ENCODE data around the gene FBXO44. TPM values are rescaled to one million over a fixed set of nuclear protein-coding genes. Genes with fewer than 3 reads are reported as not detected.

Gene FBXO44
- total RNA-seq, 1 experiment from 2014 or later, result 24.5 TPM

DNA sequence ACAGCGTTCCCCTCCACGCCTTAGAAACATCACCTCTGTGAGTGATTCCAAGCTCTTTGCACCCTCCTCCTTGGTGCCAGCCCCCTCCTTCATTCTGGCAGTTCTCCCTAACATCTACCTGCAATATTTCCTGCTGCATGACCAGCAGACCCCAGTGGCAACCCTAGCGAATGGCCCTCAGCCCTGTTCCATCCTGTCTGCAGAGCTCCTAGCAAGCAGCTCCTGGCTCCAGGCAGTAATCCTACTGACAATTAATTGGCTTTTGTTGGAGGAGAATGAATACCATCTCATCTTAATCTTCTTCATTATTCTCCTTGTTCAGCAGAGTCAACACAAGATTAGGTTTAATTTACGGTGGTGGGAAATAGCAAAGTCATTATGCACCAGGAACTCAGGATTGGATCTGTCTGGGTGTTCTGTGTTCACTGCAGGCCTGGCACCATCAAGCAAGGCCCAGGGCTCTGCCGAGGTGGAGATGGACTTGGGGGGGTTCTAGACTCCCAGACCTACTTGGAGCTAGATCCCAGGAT lies 12.8 kb upstream of the FBXO44 start:
- H2AFZ ChIP-seq (ENCODE audit: low read length), result no peak overlapping the region
- H2BK15ac ChIP-seq (ENCODE audit: low read depth, low read length), result no peak overlapping the region
- H3K27ac ChIP-seq (ENCODE audit: insufficient read length, low read depth, low read length), result no peak overlapping the region
- no peak overlapping the region for H3K18ac ChIP-seq (ENCODE audit: insufficient read length, low read depth, low read length)
- H3K9me3 ChIP-seq (ENCODE audit: control insufficient read depth, low read depth, low read length), result no peaks in the 10 kb centered on the region
- H3K36me3 Mint-ChIP-seq (ENCODE audit: insufficient read depth in 1 of 3, low read depth in 3 of 3), result no peaks in the 10 kb centered on the region
- no peaks in the 10 kb centered on the region; a peak in 1 of 5 replicates for H3K9me3 Mint-ChIP-seq
- no peaks in the 10 kb centered on the region for H4K20me1 ChIP-seq (ENCODE audit: control insufficient read depth, insufficient read depth, insufficient read length)
- H3K27me3 Mint-ChIP-seq (ENCODE audit: low read depth), result peaks cover 5% of the 10 kb centered on the region
- no peak overlapping the region for H3K9ac ChIP-seq (ENCODE audit: extremely low read depth, insufficient read length, low read length)
- no peak overlapping the region for H2BK20ac ChIP-seq (ENCODE audit: low read depth, low read length, poor library complexity, severe bottlenecking)
- no peak overlapping the region for H3K4me2 ChIP-seq (ENCODE audit: insufficient read depth, insufficient read length, low read length)
- no peaks in the 10 kb centered on the region for H3K23me2 ChIP-seq (ENCODE audit: insufficient read length, low read depth, low read length, poor library complexity, severe bottlenecking)
- H2BK12ac ChIP-seq (ENCODE audit: insufficient read length, low read depth, low read length), result no peak overlapping the region
- H3K27ac Mint-ChIP-seq, result no peak overlapping the region
- no peaks in the 10 kb centered on the region for H3K79me1 ChIP-seq (ENCODE audit: insufficient read depth, low read depth, low read length, poor library complexity, severe bottlenecking)
- no peak overlapping the region for H4K91ac ChIP-seq (ENCODE audit: insufficient read length, low read depth, low read length)
- no peaks in the 10 kb centered on the region for H3K4me1 ChIP-seq (ENCODE audit: insufficient read depth, low read length)
- H3K4me3 Mint-ChIP-seq, result no peak overlapping the region
- WGBS (ENCODE audit: extremely low coverage, insufficient read length, low lambda C conversion rate), result no CpG with 5 or more reads among the region's 5 CpGs
- H2AK5ac ChIP-seq (ENCODE audit: insufficient read length, low read length), result no peak overlapping the region
- no peak overlapping the region for H4K8ac ChIP-seq (replicated peaks; ENCODE audit: insufficient read length, low read depth, low read length)
- no peaks in the 10 kb centered on the region for H3K4me1 Mint-ChIP-seq
- no peak overlapping the region for H3K56ac ChIP-seq (ENCODE audit: insufficient read length, low read depth, low read length)
- TF ChIP-seq, protein P1, sequence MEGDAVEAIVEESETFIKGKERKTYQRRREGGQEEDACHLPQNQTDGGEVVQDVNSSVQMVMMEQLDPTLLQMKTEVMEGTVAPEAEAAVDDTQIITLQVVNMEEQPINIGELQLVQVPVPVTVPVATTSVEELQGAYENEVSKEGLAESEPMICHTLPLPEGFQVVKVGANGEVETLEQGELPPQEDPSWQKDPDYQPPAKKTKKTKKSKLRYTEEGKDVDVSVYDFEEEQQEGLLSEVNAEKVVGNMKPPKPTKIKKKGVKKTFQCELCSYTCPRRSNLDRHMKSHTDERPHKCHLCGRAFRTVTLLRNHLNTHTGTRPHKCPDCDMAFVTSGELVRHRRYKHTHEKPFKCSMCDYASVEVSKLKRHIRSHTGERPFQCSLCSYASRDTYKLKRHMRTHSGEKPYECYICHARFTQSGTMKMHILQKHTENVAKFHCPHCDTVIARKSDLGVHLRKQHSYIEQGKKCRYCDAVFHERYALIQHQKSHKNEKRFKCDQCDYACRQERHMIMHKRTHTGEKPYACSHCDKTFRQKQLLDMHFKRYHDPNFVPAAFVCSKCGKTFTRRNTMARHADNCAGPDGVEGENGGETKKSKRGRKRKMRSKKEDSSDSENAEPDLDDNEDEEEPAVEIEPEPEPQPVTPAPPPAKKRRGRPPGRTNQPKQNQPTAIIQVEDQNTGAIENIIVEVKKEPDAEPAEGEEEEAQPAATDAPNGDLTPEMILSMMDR (conservative IDR thresholded peaks at IDR 0.05), result no peak
- no peak overlapping the region for H3K23ac ChIP-seq (ENCODE audit: insufficient read length, low read depth, low read length)
- H3K14ac ChIP-seq (ENCODE audit: insufficient read depth, low read length), result no peak overlapping the region; the same call in 1 of the 2 replicates
- no peak overlapping the region for H4K5ac ChIP-seq (ENCODE audit: insufficient read length, low read depth, low read length)
- H3T11ph ChIP-seq (ENCODE audit: low read length), result no peak overlapping the region
- no peak overlapping the region for H2BK5ac ChIP-seq (ENCODE audit: insufficient read length, low read length)
- H3K27me3 ChIP-seq (ENCODE audit: insufficient read depth, low read length), result no peaks in the 10 kb centered on the region
- no peak for DNase-seq
- no peaks in the 10 kb centered on the region for H3K79me2 ChIP-seq (ENCODE audit: insufficient read depth, low read length)
- no peak overlapping the region for H3K4ac ChIP-seq (ENCODE audit: low read depth, low read length)
- H2BK120ac ChIP-seq (ENCODE audit: low read depth, low read length, poor library complexity, severe bottlenecking), result no peak overlapping the region

All from H9 (cell line).